ENCODE data around the gene GPC2.

Gene GPC2

GRCh38 chr7:100167912-100168323 lies 9.3 kb downstream of the GPC2 start:
- no peak for DNase-seq

- DNase-seq: no peak
Measured at GRCh38 chr7:100166970-100167911, 9.9 kb downstream of the GPC2 start.

- peak; percentile 60 for DNase-seq
Measured at GRCh38 chr7:100166317-100166940, 10.8 kb downstream of the GPC2 start.

GRCh38 chr7:100163871-100164270 lies 13.3 kb downstream of the GPC2 start:
- no peak for DNase-seq

- DNase-seq: no peak
Measured at GRCh38 chr7:100163006-100163531, 14.1 kb downstream of the GPC2 start.

- no peak for DNase-seq
Measured at GRCh38 chr7:100160067-100160466, 17.1 kb downstream of the GPC2 start.

- DNase-seq: no peak
Measured at GRCh38 chr7:100159099-100159623, 18.0 kb downstream of the GPC2 start.

GRCh38 chr7:100158229-100159098 lies 18.7 kb downstream of the GPC2 start, which contains the start of gene TRAPPC14:
TSS of gene TRAPPC14 (minus strand) at chr7:100158723. CDS start at chr7:100158499, 224 bp downstream.
- DNase-seq: peak; percentile 97

- DNase-seq: no peak
Measured at GRCh38 chr7:100157334-100158228, 19.6 kb downstream of the GPC2 start.

- no peak for DNase-seq
Measured at GRCh38 chr7:100157069-100157333, 20.2 kb downstream of the GPC2 start.

GRCh38 chr7:100156331-100157068 lies 20.7 kb downstream of the GPC2 start:
- DNase-seq: no peak

- DNase-seq: no peak
Measured at GRCh38 chr7:100155553-100156317, 21.4 kb downstream of the GPC2 start.

- DNase-seq: no peak
Measured at GRCh38 chr7:100154651-100155491, 22.3 kb downstream of the GPC2 start.

- no peak for DNase-seq
Measured at GRCh38 chr7:100153708-100154535, 23.3 kb downstream of the GPC2 start.

GRCh38 chr7:100152937-100153666 lies 24.1 kb downstream of the GPC2 start:
- no peak for DNase-seq

GRCh38 chr7:100152404-100152803 lies 24.8 kb downstream of the GPC2 start:
- DNase-seq: no peak

GRCh38 chr7:100148559-100149328 lies 28.4 kb downstream of the GPC2 start, which contains the start of gene LAMTOR4:
TSS of gene LAMTOR4 (plus strand) at chr7:100148918. CDS start at chr7:100148973, 55 bp downstream.
- DNase-seq: peak; percentile 97

Measured in stimulated activated CD8-positive, alpha-beta memory T cell treated with anti-CD3 and anti-CD28 coated beads, Interleukin-4, amount 100 ng/mL, for 48 hours (primary cell).